SJCRH30 (cell line): Measurements from ENCODE around the gene MALT1. TPM values are rescaled to one million over a fixed set of nuclear protein-coding genes. Genes with fewer than 3 reads are reported as not detected.
"Not testable (repeated sequence)": the region's sequence is repeated elsewhere in the genome, so short reads cannot be mapped to it uniquely, and the experiment has no call there.

Source experiments
- DNase-seq, 2 experiments: peaks; one replicate each; pipeline ENCODE4 v3.0.0-alpha.2; 2015 to 2020
- H3K27ac ChIP-seq: fragments of 250-450 bp; sonication (Bioruptor Pico); 2 replicates; pipeline ENCODE4 v1.5.1; 2020; ENCODE audit warnings: mild to moderate bottlenecking, moderate library complexity
- H3K27me3 ChIP-seq: fragments of 250-450 bp; sonication (Bioruptor Pico); 2 replicates; pipeline ENCODE4 v1.5.1; 2020; ENCODE audit warnings: mild to moderate bottlenecking, moderate library complexity
- H3K36me3 ChIP-seq: fragments of 250-450 bp; sonication (Bioruptor Pico); 2 replicates; pipeline ENCODE4 v1.5.1; 2020; ENCODE audit warnings: mild to moderate bottlenecking, moderate library complexity
- H3K4me1 ChIP-seq: fragments of 250-450 bp; sonication (Bioruptor Pico); 2 replicates; pipeline ENCODE4 v1.5.1; 2020; ENCODE audit warnings: mild to moderate bottlenecking, moderate library complexity
- H3K4me3 ChIP-seq: fragments of 250-450 bp; sonication (Bioruptor Pico); 2 replicates; pipeline ENCODE4 v1.5.1; 2020; ENCODE audit warnings: mild to moderate bottlenecking, moderate library complexity
- H3K9me3 ChIP-seq: fragments of 250-450 bp; sonication (Bioruptor Pico); replicated peaks from 2 replicates; pipeline ENCODE4 v1.5.1; 2020; ENCODE audit warnings: mild to moderate bottlenecking, moderate library complexity
- total RNA-seq: library from RNA; depleted of rRNA; stranded (reverse); fragments of >200 nt; shearing (Covaris generic); gene quantifications from 2 replicates; pipeline ENCODE4 v1.2.3, GENCODE V29; 2014

Gene MALT1
- total RNA-seq, 1 experiment from 2014 or later: 12.2 TPM

DNA sequence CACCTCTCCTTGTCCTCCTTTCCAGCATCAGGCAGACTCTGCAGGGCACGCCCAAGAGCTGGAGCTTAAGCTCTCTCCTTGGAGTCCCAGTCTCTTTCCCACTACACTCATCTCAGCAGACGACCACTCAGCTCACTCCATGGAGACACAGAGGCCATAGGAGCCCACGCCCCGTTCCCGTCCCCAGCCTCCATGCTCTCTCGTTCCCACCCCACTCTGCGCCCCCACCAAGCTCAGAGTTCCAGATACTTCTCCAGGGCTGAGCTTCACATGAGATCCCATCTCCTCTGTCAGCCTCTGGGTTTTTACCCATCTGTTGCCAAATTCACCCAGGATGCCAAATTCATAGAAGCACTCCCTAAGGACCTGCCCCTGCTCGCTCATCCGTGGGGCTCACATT lies 87.3 kb downstream of the MALT1 start:
- Histone ChIP-seq H3K9me3 (no peaks in the 10 kb centered on the region), H3K4me1 (no peaks in the 10 kb centered on the region), H3K4me3 (no peak overlapping the region), H3K36me3 (no peaks in the 10 kb centered on the region), H3K27ac (no peak overlapping the region), H3K27me3 (no peaks in the 10 kb centered on the region)
- no peak for DNase-seq

DNA sequence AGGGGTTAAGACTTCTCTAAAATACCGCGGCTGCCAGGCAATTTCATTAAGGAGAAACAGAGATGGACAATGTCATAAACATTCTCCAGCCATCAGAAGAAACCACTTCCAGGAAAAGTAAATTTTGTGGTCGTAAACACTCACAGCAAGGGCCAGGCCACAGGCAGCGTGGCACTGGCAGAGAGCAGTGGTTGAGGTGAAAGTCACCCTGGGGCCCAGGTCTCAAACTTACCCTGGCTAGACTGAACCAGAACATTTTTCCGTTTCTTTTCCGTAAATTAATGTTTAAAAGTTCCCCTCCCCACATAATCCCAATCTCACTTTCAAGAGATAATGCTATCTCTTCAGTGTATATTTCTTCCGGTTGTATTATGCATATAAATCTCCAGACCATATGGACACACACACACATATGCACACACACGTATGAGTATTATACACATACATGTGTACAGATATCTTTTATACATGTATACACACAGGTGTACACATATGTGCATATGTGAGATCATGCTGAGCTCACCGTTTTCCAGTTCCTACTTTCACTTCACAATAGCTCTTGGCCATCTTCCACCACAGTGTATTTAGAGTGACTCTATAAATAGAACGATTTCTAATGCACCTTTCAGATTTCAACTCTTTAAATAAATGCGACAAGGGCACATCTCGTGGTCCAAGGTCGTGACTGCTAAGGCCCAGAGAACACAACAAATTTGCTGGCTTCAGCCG lies 90.1 kb downstream of the MALT1 start:
- no peaks in the 10 kb centered on the region for H3K4me1 ChIP-seq
- H3K9me3 ChIP-seq: no peaks in the 10 kb centered on the region
- no peak overlapping the region for H3K27ac ChIP-seq
- H3K27me3 ChIP-seq: no peaks in the 10 kb centered on the region
- no peak for DNase-seq
- H3K4me3 ChIP-seq: no peak overlapping the region
- H3K36me3 ChIP-seq: no peaks in the 10 kb centered on the region

DNA sequence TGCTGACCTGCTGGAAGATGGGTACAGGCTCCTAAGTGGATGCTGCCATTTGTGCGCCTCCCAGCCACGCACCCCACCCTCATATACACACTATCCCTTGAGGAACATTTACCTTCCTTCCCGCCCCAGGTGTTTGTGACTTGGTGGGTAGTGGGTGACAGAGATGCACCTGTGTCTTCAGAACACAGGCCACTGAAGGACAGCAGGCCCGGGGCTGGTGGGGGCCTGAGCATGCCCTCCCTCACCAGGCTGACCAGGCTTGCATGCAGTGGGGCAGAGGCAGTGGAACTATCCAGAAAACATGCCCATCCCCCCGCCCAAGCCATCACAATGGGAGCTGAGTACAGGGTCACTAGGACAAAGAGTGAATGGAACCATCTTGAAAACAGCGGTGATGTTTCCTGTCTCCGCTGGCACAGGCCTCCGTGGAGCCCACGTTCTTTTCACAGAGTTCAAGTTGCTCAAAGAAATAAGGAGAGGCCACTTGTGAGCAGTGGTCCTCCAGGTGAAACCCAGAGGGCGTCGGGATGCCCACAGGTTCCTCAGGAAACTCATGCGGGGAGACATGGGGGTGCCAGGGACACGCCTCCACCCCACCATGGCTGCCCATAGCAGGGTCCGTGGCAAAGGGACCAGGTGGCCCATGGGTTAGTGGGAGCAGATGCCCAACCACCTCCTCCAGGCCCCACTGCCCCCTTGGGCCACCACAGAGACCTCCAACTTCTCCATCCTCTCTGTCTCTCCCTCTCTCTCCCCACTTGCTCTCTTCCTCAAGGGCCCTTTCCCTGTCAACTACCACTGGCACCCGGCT lies 90.9 kb downstream of the MALT1 start:
- Histone ChIP-seq H3K36me3 (no peaks in the 10 kb centered on the region), H3K27me3 (no peaks in the 10 kb centered on the region), H3K4me1 (no peaks in the 10 kb centered on the region), H3K27ac (no peak overlapping the region), H3K4me3 (no peak overlapping the region), H3K9me3 (no peaks in the 10 kb centered on the region)
- DNase-seq: no peak

DNA sequence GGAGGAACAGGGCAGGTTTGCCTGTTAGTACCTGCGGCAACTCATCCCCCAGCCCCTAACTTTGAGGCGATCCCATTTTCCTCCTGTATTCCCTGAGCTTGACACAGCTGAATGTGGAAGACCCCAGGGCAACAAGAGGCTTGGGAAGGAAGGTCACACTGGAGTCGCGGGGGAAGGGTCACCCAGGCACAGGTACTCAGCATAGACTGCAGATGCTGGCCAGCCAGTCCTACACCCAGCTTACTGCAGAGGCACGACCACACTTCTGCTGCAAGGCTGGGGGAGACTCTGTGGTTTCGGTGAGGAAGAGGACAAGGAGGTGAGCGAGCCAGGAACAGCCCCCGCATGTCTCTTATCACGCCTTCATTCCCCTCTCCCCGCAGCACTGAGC lies 91.5 kb downstream of the MALT1 start:
- Histone ChIP-seq H3K27me3 (no peaks in the 10 kb centered on the region), H3K4me3 (no peak overlapping the region), H3K36me3 (no peaks in the 10 kb centered on the region), H3K27ac (no peak overlapping the region), H3K9me3 (no peaks in the 10 kb centered on the region), H3K4me1 (no peaks in the 10 kb centered on the region)
- no peak for DNase-seq

DNA sequence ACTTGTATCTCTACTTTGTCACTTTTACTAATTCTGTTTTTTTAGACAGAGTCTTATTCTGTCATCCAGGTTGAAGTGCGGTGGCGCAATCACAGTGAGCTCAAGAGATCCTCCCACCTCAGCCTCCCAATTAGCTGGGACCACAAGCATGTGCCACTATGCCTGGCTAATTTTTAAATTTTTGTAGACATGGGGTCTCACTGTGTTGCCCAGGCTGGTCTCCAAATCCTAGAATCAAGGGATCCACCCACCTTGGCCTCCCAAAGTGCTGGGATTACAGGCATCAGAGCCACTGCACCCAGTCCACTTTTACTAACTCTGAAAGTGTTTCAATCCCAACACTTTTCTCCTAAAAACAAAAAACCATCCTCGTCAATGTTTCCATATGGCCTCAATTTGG lies 94.9 kb downstream of the MALT1 start:
- no peaks in the 10 kb centered on the region for H3K4me1 ChIP-seq
- H3K4me3 ChIP-seq: no peak overlapping the region
- H3K36me3 ChIP-seq: no peaks in the 10 kb centered on the region
- no peaks in the 10 kb centered on the region for H3K9me3 ChIP-seq
- H3K27me3 ChIP-seq: no peaks in the 10 kb centered on the region
- no peak for DNase-seq
- no peak overlapping the region for H3K27ac ChIP-seq

DNA sequence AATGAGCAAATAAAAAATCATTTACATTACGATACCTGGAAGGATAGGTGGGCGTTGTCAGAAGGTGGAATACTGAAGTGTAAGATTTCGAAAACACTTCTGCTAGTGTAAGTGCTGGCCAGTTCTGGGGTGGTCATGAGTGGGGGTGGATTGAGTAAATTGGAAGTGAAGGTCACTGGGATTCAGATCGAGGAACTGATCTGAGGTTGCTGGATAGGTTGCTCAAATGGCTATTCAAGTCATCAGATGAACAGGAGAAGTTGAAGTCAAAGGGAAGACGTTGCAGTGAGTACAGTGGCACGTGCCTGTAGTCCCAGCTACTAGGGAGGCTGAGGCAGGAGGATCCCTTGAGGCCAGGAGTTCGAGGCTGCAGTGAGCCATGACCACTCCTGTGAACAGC lies 95.7 kb downstream of the MALT1 start:
- H3K27me3 ChIP-seq: no peaks in the 10 kb centered on the region
- no peaks in the 10 kb centered on the region for H3K4me1 ChIP-seq
- no peak for DNase-seq
- no peak overlapping the region for H3K27ac ChIP-seq
- no peaks in the 10 kb centered on the region for H3K36me3 ChIP-seq
- H3K9me3 ChIP-seq: no peaks in the 10 kb centered on the region
- no peak overlapping the region for H3K4me3 ChIP-seq

DNA sequence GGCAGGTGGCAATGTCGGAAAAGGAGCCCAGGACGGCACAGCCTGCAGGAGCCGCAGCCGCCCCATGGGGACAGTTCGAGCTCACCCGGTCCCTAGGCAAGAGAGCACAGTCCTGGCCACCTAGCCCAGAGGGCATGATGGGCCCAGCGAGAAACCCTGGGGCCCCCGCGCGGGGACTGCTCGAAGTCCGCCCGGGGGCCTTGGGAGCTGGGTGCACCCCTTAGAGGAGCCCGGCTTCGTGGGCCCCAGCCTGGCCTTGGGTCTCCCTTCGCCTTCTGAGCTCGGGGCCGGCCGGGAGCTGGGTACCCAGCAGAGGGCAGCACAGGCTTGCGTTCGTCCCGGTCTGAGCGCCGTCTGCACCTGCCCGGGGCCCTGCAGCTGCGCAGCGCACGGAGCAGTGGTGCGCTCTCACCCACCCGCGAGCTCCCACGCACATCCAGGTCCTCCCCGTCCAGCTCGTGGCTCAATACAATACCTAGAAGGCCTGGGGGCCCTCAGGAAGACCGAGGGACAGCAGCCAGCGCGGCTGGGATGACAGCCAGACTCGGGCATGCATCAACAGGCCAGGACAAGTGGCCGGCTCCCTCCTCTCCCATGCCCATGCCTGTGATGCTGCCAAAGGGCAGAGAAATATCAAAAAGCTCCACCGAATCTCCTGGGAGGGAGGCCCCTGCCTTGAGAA lies 97.2 kb downstream of the MALT1 start:
- peak; percentile 53 to 73 for DNase-seq
- Histone ChIP-seq H3K27ac (no peak overlapping the region), H3K36me3 (no peaks in the 10 kb centered on the region), H3K4me1 (no peaks in the 10 kb centered on the region), H3K9me3 (no peaks in the 10 kb centered on the region), H3K4me3 (no peak overlapping the region), H3K27me3 (no peaks in the 10 kb centered on the region)

DNA sequence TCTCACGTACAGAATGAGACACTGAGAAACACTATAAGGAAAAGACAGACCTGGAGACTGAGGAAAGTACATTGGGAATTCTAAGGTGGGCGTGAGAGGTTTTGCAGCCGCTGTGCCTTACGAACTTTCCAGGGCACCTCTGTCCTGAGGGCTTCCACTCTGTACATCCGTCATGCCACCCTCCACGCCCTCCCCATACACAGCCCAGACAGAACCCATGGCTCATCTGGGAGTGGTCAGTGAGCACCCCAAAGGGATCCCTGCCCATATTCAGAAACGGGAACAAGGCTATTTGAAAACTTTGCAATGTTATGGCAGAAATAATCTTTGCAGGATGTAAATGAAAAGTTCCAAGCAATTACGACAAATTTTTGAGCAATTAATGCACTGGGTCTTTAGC lies 98.1 kb downstream of the MALT1 start:
- no peaks in the 10 kb centered on the region for H3K4me1 ChIP-seq

DNA sequence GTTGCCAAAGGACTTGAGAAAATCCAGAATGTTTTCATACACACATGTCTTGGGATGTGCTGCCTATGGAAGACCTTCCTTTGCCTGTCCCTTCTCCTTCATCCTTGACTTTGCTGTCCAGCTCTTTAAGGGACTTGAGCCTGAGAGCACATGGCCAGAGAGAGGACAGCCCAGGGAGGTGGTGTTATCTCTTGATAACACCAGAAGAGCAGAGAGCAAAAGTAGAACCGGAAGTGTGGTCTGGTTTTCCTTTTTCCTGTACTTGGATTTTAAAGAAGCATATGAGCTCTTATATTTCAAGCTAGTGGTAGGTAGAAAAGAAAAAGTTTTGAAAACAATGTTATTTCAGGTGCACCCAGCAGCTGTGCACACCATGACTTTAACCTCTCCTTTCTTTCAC lies 99.3 kb downstream of the MALT1 start:
- H3K4me1 ChIP-seq: no peaks in the 10 kb centered on the region
- no peak for DNase-seq
- no peaks in the 10 kb centered on the region for H3K9me3 ChIP-seq
- no peak overlapping the region for H3K4me3 ChIP-seq
- H3K27me3 ChIP-seq: no peaks in the 10 kb centered on the region
- no peak overlapping the region for H3K27ac ChIP-seq
- no peaks in the 10 kb centered on the region for H3K36me3 ChIP-seq

More for the DNA sequence above, 98.1 kb downstream of the MALT1 start:
- H3K27me3 ChIP-seq: no peaks in the 10 kb centered on the region
- H3K9me3 ChIP-seq: no peaks in the 10 kb centered on the region
- DNase-seq: no peak
- H3K4me3 ChIP-seq: no peak overlapping the region
- H3K36me3 ChIP-seq: no peaks in the 10 kb centered on the region
- H3K27ac ChIP-seq: no peak overlapping the region

DNA sequence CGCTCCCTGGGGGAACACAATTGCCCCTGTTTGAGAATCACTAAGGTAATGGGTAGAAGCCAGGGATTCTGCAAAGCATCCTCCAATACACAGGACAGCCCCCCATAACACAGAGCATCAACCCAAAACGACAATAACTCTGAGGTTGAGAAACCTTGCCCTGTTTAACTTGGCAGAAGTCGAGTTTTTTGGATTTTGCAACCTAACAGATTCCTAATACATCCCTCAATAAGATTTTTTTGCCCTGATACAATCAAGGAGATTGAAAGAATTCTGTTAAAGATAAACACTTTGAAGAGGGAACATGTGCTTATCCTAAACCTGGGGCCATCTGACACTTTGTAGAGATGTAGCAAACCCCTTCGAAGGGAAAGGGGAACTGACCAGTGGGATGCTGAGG lies 100.9 kb downstream of the MALT1 start:
- no peak overlapping the region for H3K27ac ChIP-seq
- no peak for DNase-seq

DNA sequence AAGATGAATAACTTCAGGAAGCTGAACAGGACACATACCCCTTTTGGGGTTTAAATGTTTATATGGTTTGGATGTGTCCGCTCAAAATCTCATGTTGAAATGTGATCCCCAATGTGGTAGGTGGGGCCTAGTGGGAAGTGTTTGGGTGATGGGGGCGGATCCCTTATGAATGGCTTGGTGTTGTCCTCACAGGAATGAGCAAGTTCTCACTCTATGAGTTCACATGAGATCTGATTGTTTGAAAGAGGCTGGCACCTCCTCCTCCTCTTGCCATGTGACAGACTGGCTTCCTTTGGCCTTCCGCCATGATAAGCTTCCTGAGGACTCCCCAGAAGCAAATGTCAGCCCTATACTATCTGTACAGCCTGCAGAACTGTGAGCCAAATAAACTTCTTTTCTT lies 104.8 kb downstream of the MALT1 start:
- Histone ChIP-seq H3K27me3 (no peaks in the 10 kb centered on the region), H3K9me3 (no peaks in the 10 kb centered on the region), H3K4me1 (no peaks in the 10 kb centered on the region), H3K4me3 (no peak overlapping the region), H3K27ac (no peak overlapping the region), H3K36me3 (no peaks in the 10 kb centered on the region)
- DNase-seq: peak in 1 of 2 experiments; percentile 37

More for the DNA sequence above, 100.9 kb downstream of the MALT1 start:
- H3K4me3 ChIP-seq: no peak overlapping the region
- H3K9me3 ChIP-seq: no peaks in the 10 kb centered on the region
- H3K27me3 ChIP-seq: no peaks in the 10 kb centered on the region
- no peaks in the 10 kb centered on the region for H3K4me1 ChIP-seq
- H3K36me3 ChIP-seq: no peaks in the 10 kb centered on the region

DNA sequence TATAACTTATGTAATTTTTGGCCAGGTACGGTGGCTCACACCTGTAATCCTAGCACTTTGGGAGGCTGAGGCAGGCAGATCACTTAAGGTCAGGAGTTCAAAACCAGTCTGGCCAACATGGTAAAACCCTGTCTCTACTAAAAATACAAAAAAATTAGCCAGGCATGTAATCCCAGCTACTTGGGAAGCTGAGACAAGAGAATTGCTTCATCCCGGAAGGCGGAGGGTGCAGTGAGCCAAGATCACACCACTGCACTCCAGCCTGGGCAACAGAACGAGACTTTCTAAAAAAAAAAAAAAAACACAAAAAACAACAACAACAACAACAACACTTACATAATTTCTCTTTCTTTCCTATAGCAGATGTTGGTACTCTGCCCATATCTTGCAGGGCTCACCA lies 105.3 kb downstream of the MALT1 start:
- H3K4me1 ChIP-seq, H3K36me3 ChIP-seq, H3K27ac ChIP-seq, H3K4me3 ChIP-seq, H3K9me3 ChIP-seq, DNase-seq, H3K27me3 ChIP-seq: not testable (repeated sequence)

DNA sequence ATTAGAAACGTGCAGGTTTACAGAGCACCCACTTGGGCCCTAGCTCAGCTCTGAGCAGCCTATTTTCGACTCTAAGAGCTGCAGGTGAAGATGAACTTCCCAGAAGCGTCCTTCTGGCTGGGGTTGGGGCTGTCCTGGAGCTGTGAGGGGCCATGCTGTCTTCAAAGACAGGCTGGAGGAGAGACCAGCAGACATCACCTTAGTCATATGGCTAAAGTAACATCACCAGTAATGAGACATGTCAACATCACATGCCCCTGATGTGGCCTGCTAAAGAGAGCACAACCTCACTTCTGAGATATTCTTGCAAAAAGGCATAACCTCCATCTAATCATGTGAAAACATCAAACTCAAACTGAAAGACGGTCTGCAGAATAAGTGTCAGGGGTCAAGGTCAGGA lies 106.2 kb downstream of the MALT1 start:
- H3K9me3 ChIP-seq: no peaks in the 10 kb centered on the region
- no peaks in the 10 kb centered on the region for H3K36me3 ChIP-seq
- no peak overlapping the region for H3K4me3 ChIP-seq
- H3K27ac ChIP-seq: no peak overlapping the region
- H3K4me1 ChIP-seq: no peaks in the 10 kb centered on the region
- H3K27me3 ChIP-seq: no peaks in the 10 kb centered on the region
- DNase-seq: no peak

DNA sequence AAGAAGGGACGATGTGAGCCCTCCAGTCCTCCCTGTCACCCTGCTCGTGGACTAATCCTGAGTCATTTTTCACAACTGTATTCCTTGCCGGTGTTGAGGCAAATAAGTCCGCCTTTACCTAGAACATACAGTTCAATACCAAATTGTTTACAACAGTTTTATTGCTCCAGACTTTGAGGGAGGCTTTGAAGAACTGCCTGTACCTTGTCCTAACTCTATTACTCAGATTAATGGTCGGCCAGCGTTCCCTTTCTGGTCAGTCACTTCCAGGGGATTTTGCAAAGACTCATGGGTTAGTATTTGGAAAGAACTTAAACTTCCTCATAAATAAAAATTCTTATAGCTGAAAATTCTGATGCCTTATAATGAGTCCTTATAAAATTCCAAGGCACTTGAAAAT lies 108.3 kb downstream of the MALT1 start:
- H3K9me3 ChIP-seq: no peaks in the 10 kb centered on the region
- no peaks in the 10 kb centered on the region for H3K36me3 ChIP-seq

DNA sequence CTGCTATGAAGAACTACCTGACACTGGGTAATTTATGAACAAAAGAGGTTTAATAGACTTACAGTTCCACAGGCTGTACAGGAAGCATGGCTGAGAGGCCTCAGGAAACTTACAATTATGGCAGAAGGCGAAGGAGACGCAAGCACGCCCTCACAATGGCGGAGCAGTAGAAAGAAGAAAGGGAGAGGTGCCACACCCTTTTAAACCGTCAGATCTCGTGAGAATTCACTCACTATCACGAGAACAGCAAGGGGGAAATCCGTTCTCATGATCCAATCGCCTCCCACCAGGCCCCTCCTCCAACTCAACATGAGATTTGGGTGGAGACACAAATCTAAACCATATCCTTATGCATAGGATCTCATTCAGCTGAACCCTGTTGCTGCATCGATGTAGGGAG lies 108.8 kb downstream of the MALT1 start:
- H3K4me3 ChIP-seq: no peak overlapping the region
- no peaks in the 10 kb centered on the region for H3K27me3 ChIP-seq
- no peak overlapping the region for H3K27ac ChIP-seq
- H3K9me3 ChIP-seq: no peaks in the 10 kb centered on the region
- peaks cover 10% of the 10 kb centered on the region for H3K4me1 ChIP-seq
- DNase-seq: no peak
- no peaks in the 10 kb centered on the region for H3K36me3 ChIP-seq

More for the DNA sequence above, 108.3 kb downstream of the MALT1 start:
- Histone ChIP-seq H3K4me3 (no peak overlapping the region), H3K27me3 (no peaks in the 10 kb centered on the region), H3K4me1 (peaks cover 4% of the 10 kb centered on the region), H3K27ac (no peak overlapping the region)
- DNase-seq: no peak
